Fibroblast of pulmonary artery (primary cell): ENCODE measurements around the gene ULK1.

Experiments
- DNase-seq: peaks from one replicate; pipeline ENCODE4 v3.0.0-alpha.2; 2010; ENCODE audit warnings: low read depth
- H3K4me3 ChIP-seq: replicated peaks from 2 replicates; pipeline ENCODE4 v1.5.1; 2011; ENCODE audit warnings: low read depth, mild to moderate bottlenecking, control low read depth, low read length, moderate library complexity
- CTCF ChIP-seq: IDR thresholded peaks from 2 replicates; pipeline ENCODE4 v1.5.1; 2011; ENCODE audit warnings: mild to moderate bottlenecking, control low read depth, low read length, inconsistent platforms; ENCODE audit errors: missing control alignments

The ULK1 gene

GRCh38 chr12:131855521-131856142 lies 38.8 kb upstream of the ULK1 start:
- H3K4me3 ChIP-seq: no peak overlapping the region
- DNase-seq: no peak
- no peak for TF ChIP-seq CTCF

GRCh38 chr12:131856366-131857097 lies 37.9 kb upstream of the ULK1 start:
- no peak overlapping the region for H3K4me3 ChIP-seq
- no peak for TF ChIP-seq CTCF
- no peak for DNase-seq

GRCh38 chr12:131857908-131858850 lies 36.2 kb upstream of the ULK1 start:
- no peak for DNase-seq
- no peak overlapping the region for H3K4me3 ChIP-seq
- no peak for TF ChIP-seq CTCF

GRCh38 chr12:131860472-131861260 lies 33.8 kb upstream of the ULK1 start:
- DNase-seq: peak; percentile 49
- H3K4me3 ChIP-seq: no peak overlapping the region
- no peak for TF ChIP-seq CTCF

- TF ChIP-seq CTCF: no peak
- no peak overlapping the region for H3K4me3 ChIP-seq
- DNase-seq: no peak
Observed at GRCh38 chr12:131861261-131862083, 33.0 kb upstream of the ULK1 start.

- no peak overlapping the region for H3K4me3 ChIP-seq
- DNase-seq: no peak
- TF ChIP-seq CTCF: no peak
Observed at GRCh38 chr12:131862084-131862441, 32.4 kb upstream of the ULK1 start.
